Measurements from ENCODE around the gene IGFBP6.
A peak's percentile ranks its signal among the peaks of the same experiment; 100 is the strongest.

Gene IGFBP6

DNA sequence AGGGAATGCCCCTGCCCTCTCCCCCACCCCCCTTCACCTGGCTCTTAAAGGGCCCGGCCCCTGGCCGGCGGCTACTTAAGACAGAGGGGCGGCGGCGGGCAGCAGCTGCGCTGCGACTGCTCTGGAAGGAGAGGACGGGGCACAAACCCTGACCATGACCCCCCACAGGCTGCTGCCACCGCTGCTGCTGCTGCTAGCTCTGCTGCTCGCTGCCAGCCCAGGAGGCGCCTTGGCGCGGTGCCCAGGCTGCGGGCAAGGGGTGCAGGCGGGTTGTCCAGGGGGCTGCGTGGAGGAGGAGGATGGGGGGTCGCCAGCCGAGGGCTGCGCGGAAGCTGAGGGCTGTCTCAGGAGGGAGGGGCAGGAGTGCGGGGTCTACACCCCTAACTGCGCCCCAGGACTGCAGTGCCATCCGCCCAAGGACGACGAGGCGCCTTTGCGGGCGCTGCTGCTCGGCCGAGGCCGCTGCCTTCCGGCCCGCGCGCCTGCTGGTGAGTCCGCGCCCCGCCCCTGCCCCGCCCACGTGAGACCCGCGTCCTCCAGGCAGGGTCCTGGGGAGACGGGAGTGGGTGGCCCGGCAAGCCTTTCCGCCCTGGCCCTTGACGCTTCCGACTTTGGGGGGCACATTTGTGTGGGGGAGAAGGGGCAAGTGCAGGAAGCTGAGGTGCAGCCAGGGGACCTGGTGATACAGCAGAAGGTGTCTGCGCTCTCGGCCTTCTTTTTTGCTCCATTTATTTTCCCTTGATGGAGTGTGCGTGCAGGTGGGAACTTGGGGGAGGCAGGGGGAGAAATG, at the start of gene IGFBP6 (continued):
- TF ChIP-seq, protein P1, sequence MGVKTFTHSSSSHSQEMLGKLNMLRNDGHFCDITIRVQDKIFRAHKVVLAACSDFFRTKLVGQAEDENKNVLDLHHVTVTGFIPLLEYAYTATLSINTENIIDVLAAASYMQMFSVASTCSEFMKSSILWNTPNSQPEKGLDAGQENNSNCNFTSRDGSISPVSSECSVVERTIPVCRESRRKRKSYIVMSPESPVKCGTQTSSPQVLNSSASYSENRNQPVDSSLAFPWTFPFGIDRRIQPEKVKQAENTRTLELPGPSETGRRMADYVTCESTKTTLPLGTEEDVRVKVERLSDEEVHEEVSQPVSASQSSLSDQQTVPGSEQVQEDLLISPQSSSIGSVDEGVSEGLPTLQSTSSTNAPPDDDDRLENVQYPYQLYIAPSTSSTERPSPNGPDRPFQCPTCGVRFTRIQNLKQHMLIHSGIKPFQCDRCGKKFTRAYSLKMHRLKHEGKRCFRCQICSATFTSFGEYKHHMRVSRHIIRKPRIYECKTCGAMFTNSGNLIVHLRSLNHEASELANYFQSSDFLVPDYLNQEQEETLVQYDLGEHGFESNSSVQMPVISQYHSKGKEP (tag by site-specific recombination; IDR thresholded peaks at IDR 0.05) = no peak
- peak; percentile 92; the same call in 1 of the 2 replicates for TF ChIP-seq ZBTB7A (tag by site-specific recombination; IDR thresholded peaks at IDR 0.05; ENCODE audit: low read depth)
- peak; percentile 85 for TF ChIP-seq ZNF223 (tag by site-specific recombination; IDR thresholded peaks at IDR 0.05)
- no peak for TF ChIP-seq ZNF571 (tag by site-specific recombination; IDR thresholded peaks at IDR 0.05)
- no peak for TF ChIP-seq ZNF37A (tag by site-specific recombination; IDR thresholded peaks at IDR 0.05)
- no peak for TF ChIP-seq SETDB1 (IDR thresholded peaks at IDR 0.05; ENCODE audit: insufficient read length, low read length)
- TF ChIP-seq, protein P2, sequence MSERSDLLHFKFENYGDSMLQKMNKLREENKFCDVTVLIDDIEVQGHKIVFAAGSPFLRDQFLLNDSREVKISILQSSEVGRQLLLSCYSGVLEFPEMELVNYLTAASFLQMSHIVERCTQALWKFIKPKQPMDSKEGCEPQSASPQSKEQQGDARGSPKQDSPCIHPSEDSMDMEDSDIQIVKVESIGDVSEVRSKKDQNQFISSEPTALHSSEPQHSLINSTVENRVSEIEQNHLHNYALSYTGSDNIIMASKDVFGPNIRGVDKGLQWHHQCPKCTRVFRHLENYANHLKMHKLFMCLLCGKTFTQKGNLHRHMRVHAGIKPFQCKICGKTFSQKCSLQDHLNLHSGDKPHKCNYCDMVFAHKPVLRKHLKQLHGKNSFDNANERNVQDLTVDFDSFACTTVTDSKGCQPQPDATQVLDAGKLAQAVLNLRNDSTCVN (tag by site-specific recombination; optimal IDR thresholded peaks at IDR 0.05) = peak; percentile 76
- TF ChIP-seq, protein P3, sequence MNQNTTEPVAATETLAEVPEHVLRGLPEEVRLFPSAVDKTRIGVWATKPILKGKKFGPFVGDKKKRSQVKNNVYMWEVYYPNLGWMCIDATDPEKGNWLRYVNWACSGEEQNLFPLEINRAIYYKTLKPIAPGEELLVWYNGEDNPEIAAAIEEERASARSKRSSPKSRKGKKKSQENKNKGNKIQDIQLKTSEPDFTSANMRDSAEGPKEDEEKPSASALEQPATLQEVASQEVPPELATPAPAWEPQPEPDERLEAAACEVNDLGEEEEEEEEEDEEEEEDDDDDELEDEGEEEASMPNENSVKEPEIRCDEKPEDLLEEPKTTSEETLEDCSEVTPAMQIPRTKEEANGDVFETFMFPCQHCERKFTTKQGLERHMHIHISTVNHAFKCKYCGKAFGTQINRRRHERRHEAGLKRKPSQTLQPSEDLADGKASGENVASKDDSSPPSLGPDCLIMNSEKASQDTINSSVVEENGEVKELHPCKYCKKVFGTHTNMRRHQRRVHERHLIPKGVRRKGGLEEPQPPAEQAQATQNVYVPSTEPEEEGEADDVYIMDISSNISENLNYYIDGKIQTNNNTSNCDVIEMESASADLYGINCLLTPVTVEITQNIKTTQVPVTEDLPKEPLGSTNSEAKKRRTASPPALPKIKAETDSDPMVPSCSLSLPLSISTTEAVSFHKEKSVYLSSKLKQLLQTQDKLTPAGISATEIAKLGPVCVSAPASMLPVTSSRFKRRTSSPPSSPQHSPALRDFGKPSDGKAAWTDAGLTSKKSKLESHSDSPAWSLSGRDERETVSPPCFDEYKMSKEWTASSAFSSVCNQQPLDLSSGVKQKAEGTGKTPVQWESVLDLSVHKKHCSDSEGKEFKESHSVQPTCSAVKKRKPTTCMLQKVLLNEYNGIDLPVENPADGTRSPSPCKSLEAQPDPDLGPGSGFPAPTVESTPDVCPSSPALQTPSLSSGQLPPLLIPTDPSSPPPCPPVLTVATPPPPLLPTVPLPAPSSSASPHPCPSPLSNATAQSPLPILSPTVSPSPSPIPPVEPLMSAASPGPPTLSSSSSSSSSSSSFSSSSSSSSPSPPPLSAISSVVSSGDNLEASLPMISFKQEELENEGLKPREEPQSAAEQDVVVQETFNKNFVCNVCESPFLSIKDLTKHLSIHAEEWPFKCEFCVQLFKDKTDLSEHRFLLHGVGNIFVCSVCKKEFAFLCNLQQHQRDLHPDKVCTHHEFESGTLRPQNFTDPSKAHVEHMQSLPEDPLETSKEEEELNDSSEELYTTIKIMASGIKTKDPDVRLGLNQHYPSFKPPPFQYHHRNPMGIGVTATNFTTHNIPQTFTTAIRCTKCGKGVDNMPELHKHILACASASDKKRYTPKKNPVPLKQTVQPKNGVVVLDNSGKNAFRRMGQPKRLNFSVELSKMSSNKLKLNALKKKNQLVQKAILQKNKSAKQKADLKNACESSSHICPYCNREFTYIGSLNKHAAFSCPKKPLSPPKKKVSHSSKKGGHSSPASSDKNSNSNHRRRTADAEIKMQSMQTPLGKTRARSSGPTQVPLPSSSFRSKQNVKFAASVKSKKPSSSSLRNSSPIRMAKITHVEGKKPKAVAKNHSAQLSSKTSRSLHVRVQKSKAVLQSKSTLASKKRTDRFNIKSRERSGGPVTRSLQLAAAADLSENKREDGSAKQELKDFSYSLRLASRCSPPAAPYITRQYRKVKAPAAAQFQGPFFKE (tag by site-specific recombination; IDR thresholded peaks at IDR 0.05; ENCODE audit: borderline replicate concordance) = no peak
- TF ChIP-seq ZNF350 (tag by site-specific recombination; IDR thresholded peaks at IDR 0.05) = no peak
- TF ChIP-seq SALL2 (tag by site-specific recombination; IDR thresholded peaks at IDR 0.05; ENCODE audit: borderline replicate concordance) = no peak
- TF ChIP-seq MEIS1 (CRISPR knock-in tag; IDR thresholded peaks at IDR 0.05; ENCODE audit: borderline replicate concordance) = no peak
- TF ChIP-seq ZFP69B (tag by site-specific recombination; IDR thresholded peaks at IDR 0.05) = peak; percentile 61
- no peak for TF ChIP-seq ZNF302 (tag by site-specific recombination; IDR thresholded peaks at IDR 0.05; ENCODE audit: low read depth)
- TF ChIP-seq FEZF1 (tag by site-specific recombination; IDR thresholded peaks at IDR 0.05) = peak; percentile 45; the same call in 1 of the 2 replicates
- TF ChIP-seq, protein P4, sequence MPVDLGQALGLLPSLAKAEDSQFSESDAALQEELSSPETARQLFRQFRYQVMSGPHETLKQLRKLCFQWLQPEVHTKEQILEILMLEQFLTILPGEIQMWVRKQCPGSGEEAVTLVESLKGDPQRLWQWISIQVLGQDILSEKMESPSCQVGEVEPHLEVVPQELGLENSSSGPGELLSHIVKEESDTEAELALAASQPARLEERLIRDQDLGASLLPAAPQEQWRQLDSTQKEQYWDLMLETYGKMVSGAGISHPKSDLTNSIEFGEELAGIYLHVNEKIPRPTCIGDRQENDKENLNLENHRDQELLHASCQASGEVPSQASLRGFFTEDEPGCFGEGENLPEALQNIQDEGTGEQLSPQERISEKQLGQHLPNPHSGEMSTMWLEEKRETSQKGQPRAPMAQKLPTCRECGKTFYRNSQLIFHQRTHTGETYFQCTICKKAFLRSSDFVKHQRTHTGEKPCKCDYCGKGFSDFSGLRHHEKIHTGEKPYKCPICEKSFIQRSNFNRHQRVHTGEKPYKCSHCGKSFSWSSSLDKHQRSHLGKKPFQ (tag by site-specific recombination; IDR thresholded peaks at IDR 0.05) = no peak
- TF ChIP-seq TCF7L2 (IDR thresholded peaks at IDR 0.05; ENCODE audit: borderline replicate concordance, low read depth, low read length) = no peak
- TF ChIP-seq ZNF768 (tag by site-specific recombination; IDR thresholded peaks at IDR 0.05) = no peak
- TF ChIP-seq ZNF394 (tag by site-specific recombination; IDR thresholded peaks at IDR 0.05; ENCODE audit: borderline replicate concordance) = no peak
- no peak for TF ChIP-seq ZNF23 (tag by site-specific recombination; IDR thresholded peaks at IDR 0.05; ENCODE audit: borderline replicate concordance)
- TF ChIP-seq, protein P5, sequence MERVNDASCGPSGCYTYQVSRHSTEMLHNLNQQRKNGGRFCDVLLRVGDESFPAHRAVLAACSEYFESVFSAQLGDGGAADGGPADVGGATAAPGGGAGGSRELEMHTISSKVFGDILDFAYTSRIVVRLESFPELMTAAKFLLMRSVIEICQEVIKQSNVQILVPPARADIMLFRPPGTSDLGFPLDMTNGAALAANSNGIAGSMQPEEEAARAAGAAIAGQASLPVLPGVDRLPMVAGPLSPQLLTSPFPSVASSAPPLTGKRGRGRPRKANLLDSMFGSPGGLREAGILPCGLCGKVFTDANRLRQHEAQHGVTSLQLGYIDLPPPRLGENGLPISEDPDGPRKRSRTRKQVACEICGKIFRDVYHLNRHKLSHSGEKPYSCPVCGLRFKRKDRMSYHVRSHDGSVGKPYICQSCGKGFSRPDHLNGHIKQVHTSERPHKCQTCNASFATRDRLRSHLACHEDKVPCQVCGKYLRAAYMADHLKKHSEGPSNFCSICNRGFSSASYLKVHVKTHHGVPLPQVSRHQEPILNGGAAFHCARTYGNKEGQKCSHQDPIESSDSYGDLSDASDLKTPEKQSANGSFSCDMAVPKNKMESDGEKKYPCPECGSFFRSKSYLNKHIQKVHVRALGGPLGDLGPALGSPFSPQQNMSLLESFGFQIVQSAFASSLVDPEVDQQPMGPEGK (tag by site-specific recombination; IDR thresholded peaks at IDR 0.05) = peak; percentile 93
- peak; percentile 71 for TF ChIP-seq EGR2 (tag by site-specific recombination; IDR thresholded peaks at IDR 0.05; ENCODE audit: low read depth)
- TF ChIP-seq ZNF624 (tag by site-specific recombination; IDR thresholded peaks at IDR 0.05) = no peak
- TF ChIP-seq ZNF24 (tag by site-specific recombination; IDR thresholded peaks at IDR 0.05) = no peak; the same call in 1 of the 2 replicates
- TF ChIP-seq ZNF792 (tag by site-specific recombination; IDR thresholded peaks at IDR 0.05) = no peak
- no peak for TF ChIP-seq ZNF596 (tag by site-specific recombination; IDR thresholded peaks at IDR 0.05)
- no peak for TF ChIP-seq ZNF548 (tag by site-specific recombination; IDR thresholded peaks at IDR 0.05)

Measured in HEK293 (cell line).